Left renal pelvis (tissue), 4 donors: ENCODE results near the gene MSH5. TPM values are rescaled to one million over a fixed set of nuclear protein-coding genes. Genes with fewer than 3 reads are reported as not detected.

Source experiments
- DNase-seq, 4 donors: peaks; one replicate each; pipeline ENCODE4 v3.0.0-alpha.2; 2013; ENCODE audit warnings: low read depth in 4 of 4, low spot score in 3 of 4
- polyA plus RNA-seq, 4 donors: library from polyadenylated mRNA; unstranded; fragments of 120-200 nt; gene quantifications; one replicate each; pipeline ENCODE4 v1.2.1, GENCODE V29; 2013; ENCODE audit not compliant: insufficient read length in 4 of 4

Gene MSH5
- polyA plus RNA-seq, 4 donors, result 14.2 to 51.0 (median 25.2) TPM

DNA sequence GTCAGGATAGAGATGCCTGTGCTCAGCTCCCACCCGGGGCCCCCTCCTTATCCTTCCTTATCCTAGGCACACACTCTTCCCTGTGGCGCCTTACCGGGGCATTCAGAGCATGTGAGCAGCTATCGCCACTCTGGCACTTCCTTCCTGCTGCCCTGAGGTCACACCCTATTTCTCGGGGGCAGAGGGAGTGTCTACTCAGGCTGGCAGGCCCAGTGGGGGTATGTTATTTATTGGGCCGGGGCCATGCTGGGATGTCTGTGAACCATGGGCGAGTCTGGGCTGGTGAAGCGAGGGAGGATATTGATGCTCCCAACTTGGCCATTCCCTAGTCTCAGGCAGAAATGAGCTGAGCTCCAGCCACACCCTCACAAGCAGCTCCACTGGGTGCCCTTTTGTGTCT is 28.6 kb upstream of the MSH5 start:
- no peak for DNase-seq

DNA sequence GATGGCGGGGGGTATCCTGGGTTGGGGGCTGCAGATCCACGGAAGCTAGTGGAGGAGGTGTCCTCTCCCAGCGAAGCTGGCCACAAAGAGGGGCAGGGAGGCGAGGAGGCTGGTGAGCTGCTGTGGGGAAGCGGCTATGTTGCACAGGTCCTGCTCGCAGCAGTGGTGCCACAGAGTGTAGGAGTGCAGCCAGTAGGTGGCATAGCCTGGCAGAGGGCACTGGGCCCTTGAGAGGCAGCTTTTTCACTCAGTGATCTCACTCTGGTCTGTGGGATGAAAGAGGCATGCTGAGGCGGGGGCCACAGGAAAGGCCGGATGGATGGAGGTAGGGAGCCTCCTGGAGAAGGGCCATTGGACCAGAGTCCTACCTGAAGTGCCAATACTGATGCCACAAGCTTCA is 27.5 kb upstream of the MSH5 start:
- no peak for DNase-seq

DNA sequence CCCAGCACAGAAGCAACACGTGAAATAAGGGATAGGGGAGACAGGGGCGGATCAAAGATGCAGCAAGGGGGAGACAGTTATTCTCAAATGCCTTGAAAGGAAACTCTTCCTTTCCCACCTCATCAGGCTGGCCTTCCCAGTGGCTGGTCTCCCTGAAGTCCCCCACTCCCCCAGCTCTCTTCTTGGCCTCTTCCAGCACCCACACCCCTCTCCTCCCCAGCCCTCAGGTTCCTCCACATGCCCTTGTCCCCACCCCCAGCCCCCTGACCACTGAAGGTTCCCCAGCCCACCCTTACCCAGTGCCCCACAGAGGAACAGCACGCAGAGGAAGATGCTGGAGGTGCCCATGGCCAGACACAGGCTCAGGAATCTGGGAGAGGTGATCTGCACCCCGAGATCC is 26.3 kb upstream of the MSH5 start:
- no peak for DNase-seq

DNA sequence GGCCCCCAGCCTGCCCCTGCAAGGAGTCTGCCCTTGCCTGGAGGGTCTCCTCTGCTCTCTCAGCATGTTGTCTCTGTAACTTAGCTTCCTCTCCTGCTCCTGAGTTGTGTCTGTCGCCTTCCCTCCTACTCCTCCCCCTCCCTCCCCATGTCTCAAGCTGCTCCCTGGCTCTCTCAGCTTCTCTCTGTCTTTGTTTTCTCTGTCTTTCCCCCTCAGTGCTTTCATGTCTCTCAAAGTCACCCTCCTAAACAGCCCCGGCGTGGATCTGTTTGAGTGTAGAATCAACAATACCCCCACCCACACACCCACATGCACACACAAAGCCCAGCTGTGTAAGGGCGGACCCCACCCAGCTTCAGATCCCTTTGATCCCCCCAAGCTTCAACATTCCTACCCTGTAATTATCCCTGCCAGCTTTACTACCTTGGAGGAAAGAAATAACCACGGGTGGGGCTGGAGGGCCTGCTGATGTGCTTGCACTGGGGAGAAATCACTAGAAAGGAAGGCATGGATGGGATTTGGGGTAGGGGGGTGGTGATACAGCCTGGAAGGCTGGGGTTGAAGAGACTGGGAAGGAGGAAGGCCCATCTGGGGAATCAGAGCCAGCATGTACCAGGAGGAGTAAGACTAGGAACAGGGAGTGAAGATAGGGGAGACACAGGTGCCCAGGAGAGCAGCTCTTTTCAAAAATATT is 25.7 kb upstream of the MSH5 start:
- no peak for DNase-seq

DNA sequence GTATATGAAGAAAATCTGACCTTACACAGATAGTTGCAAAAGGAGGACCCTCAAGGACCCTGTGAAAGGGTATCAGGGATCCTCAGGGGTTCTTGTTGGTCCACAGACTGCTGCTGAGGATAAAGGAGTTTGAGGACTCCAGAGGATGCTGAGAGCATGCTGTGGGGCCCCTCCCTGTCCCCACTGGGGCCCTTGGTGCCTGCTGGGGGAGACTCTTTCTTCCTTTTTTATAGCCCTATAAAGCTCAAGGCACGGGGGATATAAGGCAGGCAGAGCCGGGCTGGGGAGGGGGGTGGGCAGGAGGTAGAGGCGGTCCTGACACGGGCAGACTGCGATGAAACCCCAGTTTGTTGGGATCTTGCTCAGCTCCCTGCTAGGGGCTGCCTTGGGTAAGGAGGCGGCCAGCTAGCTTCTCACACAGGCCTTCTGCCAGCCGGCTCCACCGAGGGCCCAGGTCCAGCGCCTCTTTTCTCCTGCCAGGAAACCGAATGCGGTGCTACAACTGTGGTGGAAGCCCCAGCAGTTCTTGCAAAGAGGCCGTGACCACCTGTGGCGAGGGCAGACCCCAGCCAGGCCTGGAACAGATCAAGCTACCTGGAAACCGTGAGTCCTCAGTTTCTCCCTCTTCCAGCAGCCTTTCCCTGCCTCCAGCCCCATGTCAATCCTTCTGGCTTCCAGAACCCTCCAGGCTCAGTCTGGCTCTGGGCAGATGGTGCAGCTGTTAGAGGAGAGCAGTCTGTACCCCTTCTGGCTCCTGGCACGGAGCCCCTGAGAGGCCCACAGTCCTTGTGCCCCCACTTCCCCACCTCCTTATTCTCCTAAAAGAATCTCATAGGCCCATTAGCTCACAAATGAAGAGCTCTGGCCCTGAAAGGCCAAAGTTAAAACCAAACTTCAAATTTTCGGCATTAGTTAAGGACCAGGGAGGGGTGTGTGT is 24.5 kb upstream of the MSH5 start, which contains the start of gene LY6G6D:
TSS of gene LY6G6D (plus strand) at position 327 of the 937 bp plus-strand sequence. CDS start at position 335, 8 bp downstream.
- no peak for DNase-seq

DNA sequence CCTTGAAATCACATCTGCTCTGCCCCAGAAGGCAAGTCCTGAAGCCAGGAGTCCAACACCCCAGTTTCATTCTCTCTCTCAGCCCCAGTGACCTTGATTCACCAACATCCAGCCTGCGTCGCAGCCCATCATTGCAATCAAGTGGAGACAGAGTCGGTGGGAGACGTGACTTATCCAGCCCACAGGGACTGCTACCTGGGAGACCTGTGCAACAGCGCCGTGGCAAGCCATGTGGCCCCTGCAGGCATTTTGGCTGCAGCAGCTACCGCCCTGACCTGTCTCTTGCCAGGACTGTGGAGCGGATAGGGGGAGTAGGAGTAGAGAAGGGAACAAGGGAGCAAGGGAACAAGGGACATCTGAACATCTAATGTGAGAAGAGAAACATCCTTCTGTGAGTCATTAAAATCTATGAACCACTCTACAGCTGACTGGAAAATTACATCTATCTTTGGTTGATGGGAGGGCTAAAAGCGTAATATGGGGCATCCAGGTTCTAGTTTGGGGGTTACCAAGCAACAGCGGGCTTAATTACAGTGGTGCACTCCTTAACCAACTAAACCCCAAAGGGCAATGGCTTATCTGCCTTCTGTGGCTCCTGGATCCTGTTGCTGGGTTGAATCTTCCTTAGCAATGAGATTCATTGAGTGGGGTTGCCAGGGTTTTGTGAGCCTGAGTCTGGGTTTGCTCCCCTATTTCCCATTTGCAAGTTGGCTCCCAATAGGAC is 22.1 kb upstream of the MSH5 start:
- no peak for DNase-seq

DNA sequence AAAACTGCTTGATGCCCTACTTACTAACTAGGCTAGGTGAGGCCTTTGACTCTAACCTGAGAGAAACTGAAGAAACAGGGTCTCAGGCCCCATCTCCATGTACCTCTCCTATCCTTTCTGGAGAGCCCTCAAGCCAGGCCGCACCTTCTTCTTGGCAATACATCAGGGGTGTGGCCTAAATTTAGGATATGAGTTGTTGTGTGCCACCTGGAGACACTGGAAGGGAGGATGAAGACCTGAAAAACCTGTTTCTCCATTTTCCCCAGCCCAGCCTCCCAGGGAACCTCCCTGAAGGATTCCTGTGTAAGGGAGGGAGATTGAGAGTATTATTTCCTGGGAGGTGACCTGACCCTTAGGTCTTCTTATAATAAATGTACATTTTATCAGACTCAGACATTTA is 21.5 kb upstream of the MSH5 start:
- DNase-seq, result no peak

DNA sequence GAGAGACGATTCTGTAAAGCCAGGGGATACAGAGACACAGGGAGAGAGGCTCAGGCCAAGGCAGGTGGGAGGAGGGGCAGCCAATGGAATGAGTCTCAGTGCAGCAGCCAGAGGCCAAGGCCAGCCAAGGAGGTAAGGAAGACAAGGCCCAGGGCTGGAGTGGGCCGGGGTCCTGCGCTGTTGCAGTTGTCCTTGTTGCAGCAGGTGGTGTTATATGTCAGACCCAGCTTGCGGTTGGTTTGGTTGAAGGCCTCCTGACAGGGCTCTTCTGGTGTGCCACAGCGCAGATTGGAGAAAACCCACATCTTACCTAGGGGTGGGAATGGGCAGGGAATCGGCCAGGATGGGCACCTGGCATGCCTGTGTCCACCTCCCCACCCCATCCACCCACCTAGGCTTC is 20.8 kb upstream of the MSH5 start:
- no peak for DNase-seq

DNA sequence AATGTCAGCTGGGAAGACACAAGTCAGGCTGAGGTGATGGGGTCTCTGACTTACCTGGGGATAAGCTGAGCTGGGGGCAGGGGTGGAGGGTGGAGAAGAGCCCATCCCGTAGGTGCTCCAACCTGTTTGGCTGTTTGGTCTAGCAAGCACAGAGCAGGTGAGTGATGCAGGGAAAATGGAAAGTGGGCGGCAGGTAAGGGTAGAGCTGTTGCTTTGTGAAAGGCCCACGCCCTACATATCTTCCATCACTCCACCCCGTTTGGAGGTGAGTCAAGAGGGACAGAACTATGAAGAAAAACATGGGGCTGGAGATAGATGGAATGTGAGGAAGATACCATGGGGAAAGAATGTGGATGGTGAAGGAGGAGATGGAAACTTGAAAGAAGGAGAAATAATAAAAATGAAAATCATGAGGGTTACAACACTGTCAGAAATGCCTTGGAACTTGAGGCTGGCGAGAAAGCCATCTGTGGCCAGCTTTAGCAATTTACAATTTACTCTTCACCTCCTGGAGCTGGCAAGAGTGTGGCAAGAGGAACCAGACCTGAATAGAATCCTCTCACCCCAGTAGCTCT is 19.5 kb upstream of the MSH5 start:
- DNase-seq, result no peak

DNA sequence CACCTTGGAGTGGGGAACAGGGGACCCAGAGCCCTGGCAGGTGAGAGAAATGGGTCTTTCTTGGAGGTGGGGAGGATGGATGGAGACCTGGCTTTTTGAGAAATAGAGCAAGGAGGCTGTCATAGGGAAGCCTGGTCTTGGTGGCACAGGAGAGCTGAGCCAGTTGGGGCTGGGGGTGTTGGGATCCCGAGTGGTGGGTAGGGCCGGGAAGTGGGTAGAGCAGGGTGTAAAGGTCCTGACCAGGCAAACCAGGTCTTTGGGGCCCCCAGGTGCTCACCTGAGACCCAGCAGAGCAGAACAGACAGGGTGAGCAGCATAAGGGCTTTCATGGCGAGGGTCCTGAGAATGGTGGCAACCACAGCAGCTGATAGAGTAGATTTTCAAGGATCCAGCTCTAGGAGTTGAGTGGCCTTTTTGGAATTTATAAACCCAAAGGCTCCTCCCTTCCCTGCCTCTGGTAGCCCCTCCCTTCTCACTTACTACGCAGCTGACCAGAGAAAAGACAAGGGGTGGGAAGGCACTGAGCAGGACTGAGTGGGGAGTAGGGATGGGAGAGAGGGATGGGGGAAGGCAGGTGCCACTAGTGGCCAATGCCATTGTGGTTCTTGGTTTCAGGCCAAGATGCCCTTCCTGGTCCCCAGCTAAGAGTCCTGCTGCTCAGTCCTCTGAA is 18.3 kb upstream of the MSH5 start, which contains the start of gene LY6G6C:
TSS of gene LY6G6C (minus strand) at position 396 of the 670 bp plus-strand sequence. CDS start at position 329, 67 bp downstream.
- DNase-seq, result no peak

DNA sequence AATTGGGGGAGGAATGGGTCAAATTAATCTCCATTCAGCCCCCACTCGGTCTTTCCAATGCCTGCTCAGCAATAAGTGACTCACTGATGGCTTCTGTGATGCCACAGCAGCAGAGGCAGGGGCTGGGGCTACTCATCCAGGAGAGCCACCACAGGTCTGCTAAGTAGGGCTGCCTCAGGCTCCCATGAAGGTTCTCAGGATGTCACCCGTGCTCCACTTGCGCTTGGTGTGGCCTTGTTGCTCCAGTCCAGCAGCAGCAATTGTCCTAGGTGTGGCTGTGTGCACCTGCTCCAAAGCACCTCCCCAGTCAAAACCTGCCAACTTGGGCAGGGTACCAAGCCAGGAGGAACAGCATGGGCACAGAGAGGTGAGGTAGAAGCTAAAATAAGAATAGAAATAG is 17.6 kb upstream of the MSH5 start:
- no peak for DNase-seq

DNA sequence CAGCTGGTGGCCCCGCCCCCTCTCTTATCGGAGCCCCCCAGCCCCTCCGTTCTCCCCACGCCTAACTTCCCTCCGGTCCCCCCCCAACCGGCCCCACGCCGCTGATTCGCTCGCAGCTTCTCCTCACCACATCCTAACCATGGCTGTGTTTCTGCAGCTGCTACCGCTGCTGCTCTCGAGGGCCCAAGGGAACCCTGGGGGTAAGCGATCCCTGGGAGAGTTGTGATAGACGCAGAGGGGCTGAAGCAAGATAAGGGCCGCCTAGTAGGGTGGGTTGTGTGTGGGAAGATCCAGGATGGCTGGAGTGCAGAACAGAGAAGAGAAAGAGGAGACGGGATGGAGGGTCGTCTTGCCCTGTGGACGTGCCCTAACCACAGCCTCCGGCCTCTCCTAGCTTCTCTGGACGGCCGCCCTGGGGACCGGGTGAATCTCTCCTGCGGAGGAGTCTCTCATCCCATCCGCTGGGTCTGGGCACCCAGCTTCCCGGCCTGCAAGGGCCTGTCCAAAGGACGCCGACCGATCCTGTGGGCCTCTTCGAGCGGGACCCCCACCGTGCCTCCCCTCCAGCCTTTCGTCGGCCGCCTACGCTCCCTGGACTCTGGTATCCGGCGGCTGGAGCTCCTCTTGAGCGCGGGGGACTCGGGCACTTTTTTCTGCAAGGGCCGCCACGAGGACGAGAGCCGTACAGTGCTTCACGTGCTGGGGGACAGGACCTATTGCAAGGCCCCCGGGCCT is 16.4 kb upstream of the MSH5 start, which contains the start of gene MPIG6B:
TSS of gene MPIG6B (plus strand) at position 129 of the 735 bp plus-strand sequence. CDS start at position 140, 11 bp downstream.
- DNase-seq, result no peak

DNA sequence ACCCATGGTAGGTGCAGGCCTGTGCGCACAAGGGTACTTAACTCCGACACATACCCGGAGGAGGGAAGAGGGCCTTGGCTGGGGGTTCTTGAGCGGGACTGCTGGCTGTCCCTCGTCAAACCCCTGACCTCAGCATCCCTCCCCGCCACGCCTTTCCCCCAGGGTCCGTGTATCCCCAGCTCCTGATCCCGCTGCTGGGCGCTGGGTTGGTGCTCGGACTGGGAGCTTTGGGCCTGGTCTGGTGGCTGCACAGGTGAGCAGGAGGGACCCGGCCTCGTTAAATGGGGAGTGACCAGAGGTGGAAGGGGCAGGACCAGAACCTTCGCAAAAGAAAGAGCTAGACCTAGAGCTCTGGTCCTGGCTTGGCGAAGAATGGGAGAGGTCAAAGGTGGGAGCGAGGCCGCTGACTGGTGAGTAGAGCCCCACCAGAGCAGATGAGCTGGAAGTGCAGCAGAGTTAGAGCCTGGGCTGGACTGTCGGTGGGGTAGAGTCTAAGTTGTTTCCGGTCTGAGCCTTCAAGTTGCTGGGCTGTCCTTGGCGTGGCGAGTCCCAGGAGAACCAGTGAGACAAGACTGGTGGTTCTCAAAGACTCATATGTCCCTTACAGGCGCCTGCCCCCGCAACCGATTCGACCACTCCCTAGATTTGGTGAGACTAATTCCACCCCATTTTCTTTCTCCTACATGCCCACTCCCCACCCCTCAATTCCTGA is 15.7 kb upstream of the MSH5 start:
- no peak for DNase-seq

DNA sequence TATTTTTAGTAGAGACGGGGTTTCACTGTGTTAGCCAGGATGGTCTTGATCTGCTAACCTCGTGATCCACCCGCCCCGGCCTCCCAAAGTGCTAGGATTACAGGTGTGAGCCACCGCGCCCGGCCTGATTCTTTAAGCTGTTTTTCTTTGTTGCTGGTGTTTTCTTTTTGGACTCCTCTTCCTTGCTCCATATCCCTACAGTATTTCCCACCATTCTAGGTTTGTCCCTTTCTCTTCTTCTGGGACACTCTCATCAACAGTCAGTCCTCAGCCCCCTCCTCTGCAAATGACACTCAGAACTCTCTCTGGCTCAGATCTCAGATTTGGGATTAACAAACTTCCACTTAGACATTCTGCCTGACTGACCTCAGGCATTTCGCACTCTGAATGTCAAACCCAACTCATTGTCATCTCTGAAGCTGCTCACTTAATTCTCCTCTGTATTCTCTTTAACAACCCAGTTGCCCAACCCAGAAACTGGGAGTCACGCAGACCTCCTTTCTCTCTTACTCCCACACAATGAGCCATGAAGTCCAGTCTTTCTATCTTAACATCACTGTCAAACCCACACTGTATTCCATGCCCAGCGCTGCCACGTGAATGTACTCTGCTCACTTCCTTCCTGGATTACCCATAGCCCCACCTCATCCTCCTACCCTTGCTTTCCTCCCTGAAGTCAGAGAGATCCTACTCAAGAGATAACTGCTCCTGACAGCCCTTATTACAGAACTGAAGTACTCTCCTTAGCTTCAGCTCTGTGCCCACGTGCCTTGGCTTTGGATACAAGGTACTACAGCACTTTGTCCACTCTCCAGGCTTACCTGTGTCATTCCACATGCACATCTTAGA is 14.1 kb upstream of the MSH5 start:
- DNase-seq, result no peak

DNA sequence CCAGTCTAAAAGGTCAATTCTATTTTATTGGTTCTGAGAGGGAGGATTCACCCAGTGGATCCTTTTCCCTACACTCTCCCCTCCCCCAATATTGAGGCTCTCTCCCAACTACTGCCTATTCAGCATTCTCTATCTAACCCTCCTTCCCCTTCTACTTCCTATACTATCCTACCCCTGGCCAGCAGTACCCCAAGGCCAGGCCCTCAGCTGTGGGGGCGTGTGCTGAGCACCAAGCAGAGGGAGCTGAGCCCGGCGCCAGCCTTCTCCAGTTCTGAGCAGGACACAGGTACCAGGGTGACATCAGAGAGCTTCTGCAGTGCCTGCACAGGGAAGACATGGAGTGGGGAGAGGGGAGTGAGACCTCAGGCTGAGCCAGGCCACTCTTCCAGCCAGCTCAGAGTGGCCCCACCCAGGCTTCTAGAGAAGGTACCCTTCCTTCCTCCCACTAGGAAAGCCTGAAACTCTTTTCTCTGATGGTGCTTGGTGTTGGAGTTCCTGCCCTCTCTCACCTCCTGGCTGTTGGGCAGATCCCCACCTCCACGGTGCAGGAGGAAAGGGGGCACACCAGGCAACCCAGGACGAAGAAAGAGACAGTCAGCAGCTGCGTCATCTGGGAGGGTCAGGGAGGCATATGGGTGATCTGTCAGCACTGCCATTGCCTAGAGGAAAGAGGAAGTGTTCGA is 12.6 kb upstream of the MSH5 start:
- no peak for DNase-seq

DNA sequence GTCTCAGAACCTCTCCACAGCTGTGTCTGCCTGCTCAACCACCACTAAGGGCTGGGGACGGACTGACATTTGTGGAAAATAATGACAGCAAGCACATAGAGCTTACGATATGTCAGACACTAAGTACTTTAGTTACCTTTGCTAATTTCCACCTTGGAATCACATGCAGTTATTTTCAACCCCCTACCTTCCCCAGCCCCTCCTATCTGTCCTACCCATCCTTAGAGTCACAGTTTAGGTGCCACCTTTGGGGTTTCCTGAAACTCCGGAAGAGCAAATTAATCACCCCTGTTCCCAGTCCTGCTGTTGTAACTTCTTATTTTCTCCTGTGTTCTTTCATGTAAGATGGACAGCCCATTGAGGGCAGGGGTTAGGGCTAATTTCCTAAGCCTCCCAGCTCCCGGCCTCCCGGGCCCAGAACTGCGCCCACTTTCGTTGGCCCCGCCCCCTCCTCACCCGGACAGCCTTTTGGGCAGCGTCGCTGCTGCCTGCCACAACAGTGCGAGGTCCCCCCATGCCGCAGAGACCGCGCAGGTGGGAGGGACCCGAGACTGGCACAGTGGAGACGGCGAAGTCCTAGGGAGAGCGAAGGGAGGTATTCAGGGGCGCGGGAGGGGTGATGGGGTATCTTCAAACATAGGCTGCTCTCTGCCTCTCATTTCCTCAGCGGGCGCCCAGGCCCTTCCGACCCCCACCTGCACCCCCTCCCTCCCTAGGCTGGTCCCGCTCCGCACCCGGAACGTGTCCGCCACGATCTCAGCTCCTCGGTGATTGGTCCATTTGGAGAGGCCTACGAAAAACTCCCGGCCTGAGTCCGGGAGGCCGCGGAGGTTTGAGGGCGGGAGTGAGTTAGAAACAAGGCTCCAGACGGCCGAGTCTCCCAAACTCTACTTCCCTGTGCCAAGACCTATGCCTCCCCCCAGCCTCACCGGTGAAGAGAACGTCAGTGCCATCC is 11.8 kb upstream of the MSH5 start:
- DNase-seq, result no peak
